Upper lobe of left lung (tissue), 4 donors: ENCODE data around the gene NOS1AP.

Source experiments
- EP300 ChIP-seq, 4 donors: sonication (generic); formaldehyde crosslinking; IDR thresholded peaks; one replicate each; pipeline ENCODE4 v1.5.1; 2017; ENCODE audit warnings: antibody characterized with exemption in 4 of 4, control low read depth in 2 of 4
- TF ChIP-seq, protein P1 (sequence below), 6 experiments: fragments of 450-650 bp in 4 of 6; fragments of 200-600 bp in 2 of 6; sonication (generic) in 2 of 6; IDR thresholded peaks; one replicate each; pipeline ENCODE4 v1.5.1; 2016 to 2019; ENCODE audit warnings: antibody characterized with exemption in 6 of 6

DNA sequence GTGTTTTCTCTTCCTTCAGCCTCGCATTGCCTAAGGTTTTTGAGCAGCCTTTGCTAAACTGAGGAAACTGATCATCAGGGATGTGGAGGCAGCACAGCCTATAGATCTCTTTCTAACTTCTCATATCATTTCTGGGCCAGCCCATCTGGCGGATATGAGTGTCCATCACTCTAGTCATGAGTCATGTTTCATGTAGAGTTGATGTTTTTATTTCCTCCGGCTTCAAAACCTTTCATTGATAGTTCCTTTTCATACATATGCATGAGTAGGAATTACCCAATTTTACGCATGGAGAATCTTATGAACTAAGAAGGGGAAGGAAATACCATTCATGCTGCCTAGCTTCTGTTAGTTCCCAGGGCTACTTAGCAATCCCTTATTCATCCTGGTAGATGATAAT is 240.8 kb downstream of the NOS1AP start:
- TF ChIP-seq, protein P1, sequence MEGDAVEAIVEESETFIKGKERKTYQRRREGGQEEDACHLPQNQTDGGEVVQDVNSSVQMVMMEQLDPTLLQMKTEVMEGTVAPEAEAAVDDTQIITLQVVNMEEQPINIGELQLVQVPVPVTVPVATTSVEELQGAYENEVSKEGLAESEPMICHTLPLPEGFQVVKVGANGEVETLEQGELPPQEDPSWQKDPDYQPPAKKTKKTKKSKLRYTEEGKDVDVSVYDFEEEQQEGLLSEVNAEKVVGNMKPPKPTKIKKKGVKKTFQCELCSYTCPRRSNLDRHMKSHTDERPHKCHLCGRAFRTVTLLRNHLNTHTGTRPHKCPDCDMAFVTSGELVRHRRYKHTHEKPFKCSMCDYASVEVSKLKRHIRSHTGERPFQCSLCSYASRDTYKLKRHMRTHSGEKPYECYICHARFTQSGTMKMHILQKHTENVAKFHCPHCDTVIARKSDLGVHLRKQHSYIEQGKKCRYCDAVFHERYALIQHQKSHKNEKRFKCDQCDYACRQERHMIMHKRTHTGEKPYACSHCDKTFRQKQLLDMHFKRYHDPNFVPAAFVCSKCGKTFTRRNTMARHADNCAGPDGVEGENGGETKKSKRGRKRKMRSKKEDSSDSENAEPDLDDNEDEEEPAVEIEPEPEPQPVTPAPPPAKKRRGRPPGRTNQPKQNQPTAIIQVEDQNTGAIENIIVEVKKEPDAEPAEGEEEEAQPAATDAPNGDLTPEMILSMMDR (IDR thresholded peaks at IDR 0.05) = no peak
- no peak for TF ChIP-seq EP300 (IDR thresholded peaks at IDR 0.05)
